ENCODE data around the gene CUX1. TPM values are rescaled to one million over a fixed set of nuclear protein-coding genes. Genes with fewer than 3 reads are reported as not detected.
"Not testable (repeated sequence)": the region's sequence is repeated elsewhere in the genome, so short reads cannot be mapped to it uniquely, and the experiment has no call there.

CUX1 gene
- total RNA-seq, 3 donors from 2014 or later: 35.1 to 54.4 (median 41.1) TPM

DNA sequence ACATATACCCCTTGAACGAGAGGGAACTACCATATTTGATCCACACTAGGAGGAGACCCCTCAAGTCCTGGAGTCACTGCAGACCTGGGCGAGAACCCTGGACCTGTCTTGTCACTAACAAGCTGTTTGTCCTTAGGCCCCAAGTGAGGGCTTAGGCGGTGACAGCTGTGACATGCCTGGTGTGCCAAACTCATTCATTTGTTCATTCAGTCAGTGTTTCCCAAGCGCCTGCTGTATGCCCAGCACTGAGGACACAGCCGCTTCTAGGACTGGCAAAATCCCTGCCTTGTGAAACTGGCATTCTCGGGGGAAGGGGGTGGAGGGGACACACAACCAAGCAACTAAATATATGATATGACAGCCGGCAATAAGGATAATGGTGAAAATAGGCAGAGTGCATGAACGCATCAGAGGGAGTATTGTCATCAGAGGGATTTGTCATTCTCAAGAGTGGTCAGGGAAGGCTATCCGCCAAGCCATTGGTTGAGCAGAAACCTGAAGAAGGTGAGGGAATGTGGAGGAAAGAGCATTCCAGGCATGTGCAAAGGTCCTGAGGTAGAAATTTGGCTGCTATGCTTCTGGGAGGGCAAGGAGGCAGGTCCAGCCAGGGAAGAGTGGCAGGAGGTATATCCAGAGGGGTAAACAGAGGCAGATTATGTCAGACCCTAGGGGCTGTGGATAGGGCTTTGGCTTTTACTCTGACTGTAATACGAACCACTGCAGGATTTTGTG lies 480.2 kb downstream of the CUX1 start:
- Histone ChIP-seq H3K9me3 (no peaks in the 10 kb centered on the region), H3K4me1 (no peaks in the 10 kb centered on the region), H3K27ac (no peak overlapping the region), H3K36me3 (no peaks in the 10 kb centered on the region), H3K4me3 (no peak overlapping the region), H3K27me3 (no peaks in the 10 kb centered on the region)
- TF ChIP-seq POLR2A (IDR thresholded peaks at IDR 0.05) (no peak), POLR2AphosphoS5 (IDR thresholded peaks at IDR 0.05) (no peak), CTCF (IDR thresholded peaks at IDR 0.05) (no peak)
- no peak for DNase-seq (ENCODE audit: low spot score in 2 of 2)
- intact Hi-C loops (cut with DNase I; ENCODE audit: low total_unique reads): no loop called here

DNA sequence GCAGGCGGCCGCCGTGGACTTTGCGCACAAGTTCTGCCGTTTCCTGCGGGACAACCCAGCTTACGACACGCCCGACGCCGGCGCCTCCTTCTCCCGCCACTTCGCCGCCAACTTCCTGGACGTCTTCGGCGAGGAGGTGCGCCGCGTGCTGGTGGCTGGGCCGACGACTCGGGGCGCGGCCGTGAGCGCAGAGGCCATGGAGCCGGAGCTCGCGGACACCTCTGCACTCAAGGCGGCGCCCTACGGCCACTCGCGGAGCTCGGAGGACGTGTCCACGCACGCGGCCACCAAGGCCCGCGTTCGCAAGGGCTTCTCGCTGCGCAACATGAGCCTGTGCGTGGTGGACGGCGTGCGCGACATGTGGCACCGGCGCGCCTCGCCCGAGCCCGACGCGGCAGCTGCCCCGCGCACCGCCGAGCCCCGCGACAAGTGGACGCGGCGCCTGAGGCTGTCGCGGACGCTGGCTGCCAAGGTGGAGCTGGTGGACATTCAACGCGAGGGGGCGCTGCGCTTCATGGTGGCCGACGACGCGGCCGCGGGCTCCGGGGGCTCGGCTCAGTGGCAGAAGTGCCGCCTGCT lies 483.3 kb downstream of the CUX1 start:
- Histone ChIP-seq H3K9me3 (no peaks in the 10 kb centered on the region), H3K36me3 (no peaks in the 10 kb centered on the region), H3K4me3 (peak overlapping the region in 1 of 3 donors; percentile 48), H3K4me1 (no peaks in the 10 kb centered on the region), H3K27me3 (no peaks in the 10 kb centered on the region), H3K27ac (no peak overlapping the region)
- intact Hi-C loops (cut with DNase I; ENCODE audit: low total_unique reads): no loop called here
- DNase-seq (ENCODE audit: low spot score in 2 of 2): no peak
- no peak for TF ChIP-seq CTCF (IDR thresholded peaks at IDR 0.05)
- TF ChIP-seq POLR2A (IDR thresholded peaks at IDR 0.05): no peak
- TF ChIP-seq POLR2AphosphoS5 (IDR thresholded peaks at IDR 0.05): no peak

DNA sequence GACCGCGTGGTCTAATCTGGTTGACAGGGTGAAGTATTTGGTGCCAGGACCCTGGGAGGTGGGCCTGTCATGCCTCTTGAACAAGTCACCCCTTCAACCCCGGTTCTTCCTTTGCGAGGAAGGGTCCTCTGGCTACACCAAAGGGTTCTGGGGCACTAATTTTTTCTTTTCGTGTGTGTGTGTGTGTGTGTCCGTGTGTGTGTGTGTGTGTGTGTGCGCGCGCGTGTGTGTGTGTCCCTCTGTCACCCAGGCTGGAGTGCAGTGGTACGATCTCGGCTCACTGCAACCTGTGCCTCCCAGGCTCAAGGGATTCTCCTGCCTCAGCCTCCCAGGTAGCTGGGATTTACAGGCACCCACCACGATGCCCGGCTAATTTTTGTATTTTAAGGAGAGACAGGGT lies 483.9 kb downstream of the CUX1 start:
- H3K4me3 ChIP-seq; intact Hi-C loops (cut with DNase I; ENCODE audit: low total_unique reads); H3K4me1 ChIP-seq; H3K27ac ChIP-seq; H3K9me3 ChIP-seq; DNase-seq (ENCODE audit: low spot score in 2 of 2); H3K27me3 ChIP-seq; H3K36me3 ChIP-seq: not testable (repeated sequence)

- Histone ChIP-seq H3K27ac (no peak overlapping the region), H3K4me1 (peaks cover 0 to 3% of the 10 kb centered on the region in 2 donors), H3K4me3 (no peak overlapping the region), H3K36me3 (no peaks in the 10 kb centered on the region), H3K27me3 (no peaks in the 10 kb centered on the region), H3K9me3 (no peaks in the 10 kb centered on the region)
- intact Hi-C loops (cut with DNase I; ENCODE audit: low total_unique reads): no loop called here
- no peak for TF ChIP-seq POLR2A (IDR thresholded peaks at IDR 0.05)
- TF ChIP-seq POLR2AphosphoS5 (IDR thresholded peaks at IDR 0.05): no peak
- no peak for TF ChIP-seq CTCF (IDR thresholded peaks at IDR 0.05)
- no peak for DNase-seq (ENCODE audit: low spot score in 2 of 2)
Observed at GRCh38 chr7:102302025-102302424, 484.6 kb downstream of the CUX1 start.

DNA sequence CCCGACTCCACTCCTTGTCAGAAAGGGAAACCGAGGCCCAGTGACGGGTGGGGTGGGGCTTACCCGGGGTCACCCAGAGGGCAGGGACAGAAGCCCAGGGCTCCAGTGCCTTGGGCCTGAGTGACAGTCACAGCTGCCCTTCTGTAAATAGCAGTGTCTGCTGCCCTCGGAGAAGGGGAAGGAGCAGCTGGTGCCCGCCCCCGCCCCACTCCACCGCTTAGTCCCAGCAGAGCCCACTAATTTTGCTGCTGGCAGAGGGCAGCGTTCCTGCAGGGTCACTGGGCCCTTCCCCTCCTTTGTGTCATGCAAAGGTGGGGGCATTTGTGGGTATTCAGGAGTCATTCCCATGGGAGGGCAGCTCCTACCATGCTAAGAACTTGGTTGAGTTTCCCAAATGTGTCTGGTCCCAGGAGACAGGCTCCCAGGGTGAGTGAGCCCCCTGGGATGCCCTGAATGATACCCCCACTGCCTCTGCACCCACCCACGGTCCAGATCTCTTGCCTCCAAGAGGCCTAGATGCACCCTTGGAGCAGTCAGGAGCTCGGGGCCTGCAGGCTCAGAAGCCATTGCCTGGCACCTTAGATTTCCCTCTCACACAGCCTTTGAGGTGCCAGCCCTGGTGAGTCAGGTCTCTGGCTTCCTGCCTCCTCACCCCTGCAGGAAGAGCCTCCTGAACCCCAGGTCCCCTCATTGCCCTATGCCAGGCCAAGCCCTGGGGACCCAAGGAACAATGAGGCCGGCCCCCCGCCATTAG lies 486.4 kb downstream of the CUX1 start:
- Histone ChIP-seq H3K4me3 (no peak overlapping the region), H3K9me3 (no peaks in the 10 kb centered on the region), H3K4me1 (peaks cover 0 to 3% of the 10 kb centered on the region in 2 donors), H3K27me3 (no peaks in the 10 kb centered on the region), H3K27ac (no peak overlapping the region), H3K36me3 (no peaks in the 10 kb centered on the region)
- no peak for TF ChIP-seq POLR2AphosphoS5 (IDR thresholded peaks at IDR 0.05)
- no peak for TF ChIP-seq POLR2A (IDR thresholded peaks at IDR 0.05)
- TF ChIP-seq CTCF (IDR thresholded peaks at IDR 0.05): no peak
- intact Hi-C loops (cut with DNase I; ENCODE audit: low total_unique reads): no loop called here
- DNase-seq (ENCODE audit: low spot score in 2 of 2): no peak

All from breast epithelium (tissue), 4 donors.